ENCODE measurements around the gene AEBP1. TPM values are rescaled to one million over a fixed set of nuclear protein-coding genes. Genes with fewer than 3 reads are reported as not detected.
A peak's percentile ranks its signal among the peaks of the same experiment; 100 is the strongest.

AEBP1 gene
- polyA plus RNA-seq, 10 donors = 58.9 to 135 (median 84.9) TPM

DNA sequence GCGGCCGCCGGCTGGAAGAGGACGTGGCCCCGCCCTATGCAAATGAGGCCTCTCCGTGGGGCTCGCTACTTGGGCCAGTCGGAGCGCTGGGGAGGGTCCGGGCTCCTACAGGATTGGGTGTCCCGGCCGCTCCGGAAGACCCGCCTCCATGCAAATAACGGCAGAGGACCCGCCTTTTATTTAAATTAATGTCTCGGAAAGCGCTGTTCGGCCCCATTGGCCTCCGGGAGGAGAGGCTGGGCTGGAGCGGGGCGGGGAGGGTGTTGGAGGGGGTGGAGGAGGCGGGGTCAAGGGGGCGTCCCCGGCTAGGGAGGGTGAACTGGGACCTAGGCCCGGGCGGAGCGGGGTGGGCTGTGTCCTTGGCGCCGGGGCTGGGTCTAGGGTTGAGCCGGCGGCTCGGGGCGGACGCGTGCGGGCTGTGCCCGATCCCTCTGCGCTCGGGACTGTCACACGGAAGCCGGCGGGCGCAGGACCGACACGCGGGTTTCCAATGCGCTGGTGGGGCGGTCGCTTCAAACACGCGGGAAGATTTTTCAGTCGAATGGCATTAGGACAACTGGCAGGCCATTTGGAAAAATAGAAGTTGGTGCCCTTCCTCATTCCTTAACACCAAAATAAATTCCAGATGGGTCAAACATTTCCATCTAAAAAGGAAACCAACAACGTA is 21.5 kb upstream of the AEBP1 start:
- DNase-seq = peak; percentile 98 to 99 (median 99)

DNA sequence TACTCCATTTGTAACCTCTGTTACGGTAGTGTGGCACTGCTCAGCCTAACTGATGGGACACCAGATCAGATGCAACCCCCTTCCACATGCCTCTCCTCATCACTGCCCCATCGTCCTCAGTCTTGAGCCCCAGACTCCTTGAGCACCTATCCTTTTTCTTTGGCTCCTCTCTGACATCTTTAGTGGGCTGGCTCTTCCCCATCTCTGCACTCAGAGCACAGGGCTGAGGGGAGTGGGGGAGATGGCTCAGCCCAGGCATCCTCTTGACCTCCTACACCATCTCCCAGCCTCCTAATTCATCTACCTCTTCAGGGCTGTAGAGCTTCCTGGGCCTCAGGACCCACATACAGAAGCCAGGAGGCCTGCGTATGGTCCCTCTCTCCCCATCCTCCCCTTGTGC is 20.3 kb upstream of the AEBP1 start:
- DNase-seq = no peak

DNA sequence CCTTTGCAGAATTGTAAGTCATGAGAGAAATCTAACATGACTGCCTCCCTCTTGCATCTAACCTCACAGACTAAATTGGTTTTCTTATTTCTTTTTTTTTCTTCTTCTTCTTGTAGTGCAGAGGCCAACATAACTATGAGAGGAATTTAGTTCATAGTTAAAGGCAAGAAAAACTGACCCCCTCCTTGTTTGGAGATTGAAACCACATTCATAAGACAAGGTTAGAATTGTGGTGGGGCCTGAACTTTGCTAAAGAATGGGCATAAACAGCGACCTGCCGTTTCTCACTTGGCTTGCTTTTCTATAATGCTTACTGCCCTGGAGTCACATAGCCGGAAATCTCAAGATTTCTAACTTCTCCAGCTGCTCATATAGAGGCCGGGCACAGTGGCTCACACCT is 19.4 kb upstream of the AEBP1 start:
- DNase-seq = no peak

DNA sequence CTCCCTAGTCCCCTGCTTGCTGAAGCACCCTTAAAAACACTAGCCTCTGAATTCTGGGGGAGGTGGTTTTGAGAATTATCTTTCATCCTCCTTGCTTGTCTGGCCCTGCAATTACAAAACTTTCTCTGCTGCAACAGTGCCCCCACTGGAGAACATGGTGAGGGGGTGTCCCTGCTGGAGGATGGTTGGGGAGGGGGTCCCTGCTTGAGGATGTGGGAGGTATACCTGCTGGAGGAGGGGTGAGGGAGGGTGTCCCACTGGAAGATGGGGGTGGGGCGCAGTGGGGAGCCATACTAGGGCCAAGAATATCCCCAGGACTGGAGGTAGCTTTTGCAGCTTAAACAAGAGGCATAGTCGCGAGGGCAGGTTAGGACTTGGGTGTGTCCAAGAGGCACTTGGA is 18.6 kb upstream of the AEBP1 start:
- DNase-seq = no peak

DNA sequence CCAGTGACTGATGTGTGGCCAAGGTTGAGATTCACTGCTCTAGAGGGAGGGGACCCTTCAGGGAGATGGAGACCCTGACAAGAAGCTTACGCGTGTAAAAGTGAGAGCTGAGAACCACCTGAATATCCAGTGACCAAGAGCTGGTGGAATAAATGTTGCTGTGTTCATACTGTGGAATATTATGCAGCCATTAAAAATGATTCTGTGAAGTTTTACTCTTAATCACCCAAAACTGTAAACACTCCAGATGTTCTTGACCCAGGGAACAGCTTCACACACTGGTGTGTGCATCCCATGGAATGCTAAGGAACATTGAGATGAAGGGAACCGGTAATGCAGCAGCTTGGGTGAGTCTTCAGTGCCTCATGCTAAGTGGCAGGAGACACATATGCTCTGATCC is 17.5 kb upstream of the AEBP1 start:
- DNase-seq = no peak

DNA sequence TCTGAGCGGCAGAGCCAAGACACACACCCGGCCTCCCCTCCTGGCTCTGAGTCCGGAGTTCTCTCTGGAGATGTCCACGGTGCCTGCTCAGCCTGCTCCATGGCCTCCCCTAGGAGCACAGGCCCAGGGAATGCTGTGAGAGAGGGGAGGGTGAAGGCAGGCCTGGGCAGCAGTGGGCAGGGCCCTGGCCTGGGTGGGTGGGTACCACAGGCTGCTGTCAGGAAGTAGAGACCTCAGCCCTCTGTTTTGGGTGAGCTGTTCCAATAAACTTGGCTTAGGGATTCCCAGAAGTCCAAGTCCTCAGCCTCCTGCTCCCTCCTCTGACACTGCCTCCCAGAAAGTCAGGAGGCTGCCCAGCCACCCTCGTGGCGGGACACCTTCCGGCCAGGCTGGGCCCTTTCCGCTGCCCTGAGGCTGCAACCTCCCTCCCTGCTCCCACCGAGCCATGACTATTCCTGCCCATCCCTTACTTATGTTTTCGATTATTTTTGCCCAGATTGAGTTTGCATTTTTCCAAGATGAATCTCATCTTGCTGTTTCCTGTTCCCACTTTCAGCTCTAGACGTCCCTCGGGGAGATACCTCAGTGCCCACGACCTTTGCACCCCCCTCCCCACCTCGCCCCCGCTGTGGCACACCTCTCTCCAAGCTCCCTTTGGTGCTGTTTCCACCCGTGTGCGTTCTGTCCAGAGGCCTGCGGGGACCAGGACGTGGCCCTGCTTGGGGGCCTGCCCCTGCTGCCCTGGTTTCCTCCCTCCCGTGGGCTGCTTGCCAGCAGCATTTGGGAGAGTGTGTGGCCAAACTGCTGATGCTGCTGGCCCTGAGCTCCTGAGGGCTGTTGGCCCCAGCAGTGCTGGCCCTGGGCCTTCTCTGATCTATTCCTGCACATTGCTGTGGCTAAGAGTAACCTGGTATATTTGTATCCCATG is 16.0 kb upstream of the AEBP1 start:
- peak; percentile 56 to 82 (median 75) for DNase-seq

DNA sequence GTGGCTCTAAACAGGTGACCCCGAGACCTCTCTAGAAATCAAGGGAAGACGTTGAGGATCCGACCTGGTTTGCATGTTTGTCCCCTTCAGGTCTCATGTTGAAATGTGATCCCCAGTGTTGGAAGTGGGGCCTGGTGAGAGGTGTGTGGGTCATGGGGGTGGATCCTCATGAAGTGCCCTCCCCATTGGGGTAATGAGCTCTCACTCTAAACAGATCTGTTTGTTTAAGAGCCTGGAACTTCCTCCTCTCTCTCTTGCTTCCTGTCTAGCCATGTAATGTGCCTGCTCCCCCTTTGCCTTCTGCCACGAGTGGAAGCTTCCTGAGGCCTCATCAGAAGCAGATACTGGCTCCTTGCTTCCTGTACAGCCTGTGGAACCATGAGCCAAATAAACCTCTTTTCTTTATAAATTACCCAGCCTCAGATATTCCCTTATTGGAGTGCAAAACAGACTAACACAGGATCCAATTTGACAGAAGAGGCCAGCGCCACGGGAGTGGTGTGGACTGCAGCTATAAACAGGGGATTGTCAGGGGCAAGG is 11.0 kb upstream of the AEBP1 start:
- no peak for DNase-seq

DNA sequence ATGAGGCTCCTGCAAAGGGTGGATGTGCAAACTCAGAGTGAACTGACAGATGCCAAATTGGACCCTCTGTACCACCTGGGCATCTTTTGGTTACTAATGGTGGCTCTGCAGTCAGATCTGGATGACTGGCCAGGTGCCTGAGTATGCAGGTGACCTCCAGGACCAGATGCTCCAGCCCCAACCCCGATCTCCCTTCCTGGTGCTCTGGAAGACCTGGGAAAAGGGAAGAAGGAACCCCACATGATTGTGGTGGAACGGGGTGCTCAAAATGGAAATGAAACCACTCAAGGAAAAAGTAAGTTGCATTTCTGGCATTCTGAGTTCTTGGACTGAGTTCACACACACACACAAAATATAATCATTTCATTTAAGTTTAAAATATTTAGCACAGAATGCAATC is 9.8 kb upstream of the AEBP1 start:
- DNase-seq = peak in 1 of 3 donors; percentile 30

DNA sequence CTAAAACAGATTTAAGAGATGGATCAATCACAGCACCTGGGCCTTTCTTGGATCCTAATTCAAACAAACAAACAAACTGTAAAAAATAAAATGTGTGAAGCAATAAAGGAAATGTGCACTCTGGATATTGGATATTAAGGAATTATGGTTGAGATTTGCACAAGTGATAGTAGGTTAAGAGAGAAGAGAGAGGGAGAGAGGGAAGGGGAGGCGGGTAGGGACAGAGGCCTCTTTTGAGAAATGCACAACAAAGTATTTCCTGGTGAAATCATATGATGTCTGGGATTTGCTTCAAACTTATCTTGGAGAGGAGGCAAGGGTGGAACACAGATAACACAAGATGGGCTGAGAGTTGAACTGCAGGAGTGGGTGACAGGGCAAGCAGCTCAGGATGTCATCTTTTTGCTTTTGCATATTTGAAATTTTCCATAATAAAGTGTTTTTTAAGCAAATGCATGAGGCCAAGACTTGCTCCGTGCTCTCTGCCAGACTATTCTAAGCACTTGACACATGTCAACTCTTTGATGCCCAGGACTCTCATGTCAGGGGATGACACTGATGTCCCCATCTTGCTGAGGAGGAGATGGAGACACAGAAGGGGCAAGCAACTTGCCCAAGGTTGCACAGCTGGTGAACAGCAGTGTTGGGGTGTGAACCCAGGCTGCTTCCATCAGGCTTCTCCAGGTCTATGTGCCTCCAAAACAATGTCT is 9.1 kb upstream of the AEBP1 start:
- DNase-seq = peak in 1 of 3 donors; percentile 57

DNA sequence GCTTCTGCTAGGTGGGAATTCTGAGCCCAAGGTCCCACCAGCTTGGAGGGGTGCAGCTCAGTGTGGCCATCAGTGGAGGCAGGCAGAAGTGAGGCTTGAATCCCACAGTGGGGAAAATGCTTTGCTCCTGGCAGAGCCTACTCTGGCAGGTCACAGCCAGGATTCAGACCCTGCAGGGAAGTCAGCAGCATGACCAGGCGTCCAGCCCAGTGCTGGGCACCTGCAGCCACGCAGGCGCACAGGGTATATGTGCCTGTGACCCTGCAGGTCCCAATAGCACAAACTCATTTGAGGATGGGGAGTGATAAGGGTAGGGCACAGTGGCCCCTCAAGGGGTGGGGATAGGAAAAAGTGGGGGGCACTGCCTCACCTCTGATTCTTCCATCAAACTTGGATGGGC is 8.4 kb upstream of the AEBP1 start:
- no peak for DNase-seq

DNA sequence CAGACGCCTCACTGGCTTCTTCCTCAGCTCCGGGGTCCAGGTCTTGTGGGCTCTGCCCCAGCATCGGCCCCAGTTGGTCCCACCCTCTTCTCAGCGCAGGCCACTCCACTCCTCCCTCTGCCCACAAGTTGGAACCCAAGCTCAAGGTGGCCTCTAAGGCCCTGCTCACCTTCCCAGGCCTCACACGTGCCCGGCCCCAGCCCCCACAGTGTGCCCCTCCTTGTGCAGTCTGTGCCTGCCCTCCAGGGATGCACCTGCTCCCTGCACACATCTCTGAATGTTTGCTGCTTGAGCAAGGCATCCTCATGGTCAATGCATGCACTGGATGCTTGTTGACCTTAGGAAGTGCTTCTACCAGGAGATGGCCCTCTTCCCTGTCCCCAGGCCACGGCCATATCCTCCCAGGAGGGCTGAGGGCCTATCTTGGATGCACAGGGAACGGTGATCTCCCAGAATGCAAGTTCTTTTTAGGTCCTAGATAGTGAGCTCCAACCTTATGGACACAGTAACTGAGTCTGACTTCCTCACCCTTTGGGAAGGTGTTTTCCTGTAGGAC is 7.7 kb upstream of the AEBP1 start:
- no peak for DNase-seq

DNA sequence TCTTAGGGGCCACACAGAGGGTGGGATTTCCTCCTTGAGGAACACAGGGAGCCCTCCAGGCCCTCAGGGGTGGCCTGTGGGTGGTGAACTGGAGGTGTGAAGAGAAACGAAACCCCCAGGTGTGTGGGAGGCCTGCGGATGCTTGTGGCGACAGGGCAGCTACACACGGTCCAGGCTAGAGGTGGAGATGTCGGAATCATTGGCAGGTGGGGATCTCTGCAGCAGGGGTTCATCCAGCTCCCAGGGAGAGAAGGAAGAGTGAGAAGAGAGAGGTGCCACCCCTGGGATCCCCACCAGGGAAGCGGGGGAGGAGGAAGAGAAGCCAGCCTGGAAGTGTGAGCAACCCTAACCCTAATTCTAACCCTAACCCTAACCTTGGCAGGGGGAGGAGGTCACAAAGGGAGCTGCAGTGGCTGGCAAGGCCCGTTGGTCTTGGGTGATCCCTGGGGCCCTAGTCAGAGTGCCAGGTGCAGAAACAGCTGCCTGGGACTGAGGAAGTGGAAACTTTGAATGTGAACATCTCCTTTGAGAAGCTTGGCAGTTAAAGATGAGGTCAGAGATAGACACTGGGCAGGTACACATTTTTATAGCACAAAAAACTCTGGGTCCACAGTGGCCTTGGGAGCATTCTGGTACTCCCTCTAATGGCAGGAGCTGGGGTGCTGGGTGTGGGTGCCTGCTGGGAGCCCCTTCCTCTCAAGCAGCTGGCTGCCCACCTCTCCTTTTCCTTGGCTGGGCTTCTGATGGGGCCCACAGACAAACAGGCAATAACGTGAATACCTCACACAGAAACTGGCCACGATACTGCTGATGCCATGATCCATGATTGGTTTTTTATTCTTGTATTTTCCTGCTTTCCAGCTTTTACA is 6.8 kb upstream of the AEBP1 start:
- no peak for DNase-seq

DNA sequence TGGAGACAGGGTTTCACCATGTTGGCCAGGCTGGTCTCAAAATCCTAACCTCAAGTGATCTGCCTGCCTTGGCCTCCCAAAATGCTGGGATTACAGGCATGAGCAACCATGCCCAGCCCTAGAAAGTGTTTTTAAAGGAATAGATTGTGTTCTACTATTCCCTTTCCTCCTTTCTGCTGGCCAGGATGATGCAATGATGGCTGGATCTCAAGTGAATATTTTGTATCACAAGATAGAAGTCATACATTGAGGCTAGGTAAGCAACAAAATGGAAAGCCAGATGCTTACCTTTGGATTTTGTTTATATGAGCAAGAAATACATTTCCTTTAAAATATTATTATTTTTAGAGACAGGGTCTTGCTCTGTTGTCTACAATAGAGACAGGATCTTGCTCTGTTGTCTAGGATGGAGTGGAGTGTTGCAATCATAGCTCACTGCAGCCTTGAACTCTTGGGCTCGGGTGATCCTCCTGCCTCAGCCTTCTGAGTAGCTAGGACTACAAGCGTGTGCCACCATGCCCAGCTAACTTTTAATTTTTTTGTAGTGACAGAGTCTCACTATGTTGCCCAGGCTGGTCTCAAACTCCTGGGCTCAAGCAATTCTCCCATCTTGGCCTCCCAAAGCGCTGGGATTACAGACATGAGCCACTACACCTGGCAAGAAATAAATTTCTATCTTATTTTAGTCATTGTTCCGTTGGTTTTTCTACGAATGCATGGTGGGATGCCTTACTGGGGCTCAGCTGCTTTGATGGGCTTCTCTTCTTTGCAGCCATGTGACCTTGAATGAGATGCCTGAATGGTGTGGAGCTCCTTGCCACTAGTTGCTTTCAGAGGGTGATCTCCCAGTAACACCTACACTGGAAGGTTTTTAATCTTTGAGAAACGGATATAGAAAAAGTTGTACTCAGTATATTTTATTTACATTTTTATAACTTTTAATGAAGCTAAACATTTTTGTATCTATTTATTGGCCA is 5.8 kb upstream of the AEBP1 start:
- DNase-seq = no peak

DNA sequence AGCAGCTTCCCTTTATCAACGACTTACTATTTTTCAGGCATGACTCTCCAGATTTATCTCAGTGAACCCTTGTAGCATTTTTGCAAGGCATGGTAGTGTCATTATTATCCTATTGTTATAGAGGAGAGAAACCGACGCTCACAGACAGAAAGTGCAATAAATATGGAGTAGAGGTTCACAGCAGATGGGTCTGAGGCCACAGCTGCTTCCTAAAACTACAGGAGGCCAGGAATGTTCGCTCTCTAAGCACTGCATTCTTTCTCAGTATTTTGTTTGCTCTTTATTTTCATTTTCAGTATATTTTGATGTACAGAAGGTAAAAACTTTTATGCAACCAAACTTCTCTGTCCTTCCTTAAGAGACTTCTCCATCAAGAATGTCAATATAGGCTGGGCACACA is 4.5 kb upstream of the AEBP1 start:
- no peak for DNase-seq

DNA sequence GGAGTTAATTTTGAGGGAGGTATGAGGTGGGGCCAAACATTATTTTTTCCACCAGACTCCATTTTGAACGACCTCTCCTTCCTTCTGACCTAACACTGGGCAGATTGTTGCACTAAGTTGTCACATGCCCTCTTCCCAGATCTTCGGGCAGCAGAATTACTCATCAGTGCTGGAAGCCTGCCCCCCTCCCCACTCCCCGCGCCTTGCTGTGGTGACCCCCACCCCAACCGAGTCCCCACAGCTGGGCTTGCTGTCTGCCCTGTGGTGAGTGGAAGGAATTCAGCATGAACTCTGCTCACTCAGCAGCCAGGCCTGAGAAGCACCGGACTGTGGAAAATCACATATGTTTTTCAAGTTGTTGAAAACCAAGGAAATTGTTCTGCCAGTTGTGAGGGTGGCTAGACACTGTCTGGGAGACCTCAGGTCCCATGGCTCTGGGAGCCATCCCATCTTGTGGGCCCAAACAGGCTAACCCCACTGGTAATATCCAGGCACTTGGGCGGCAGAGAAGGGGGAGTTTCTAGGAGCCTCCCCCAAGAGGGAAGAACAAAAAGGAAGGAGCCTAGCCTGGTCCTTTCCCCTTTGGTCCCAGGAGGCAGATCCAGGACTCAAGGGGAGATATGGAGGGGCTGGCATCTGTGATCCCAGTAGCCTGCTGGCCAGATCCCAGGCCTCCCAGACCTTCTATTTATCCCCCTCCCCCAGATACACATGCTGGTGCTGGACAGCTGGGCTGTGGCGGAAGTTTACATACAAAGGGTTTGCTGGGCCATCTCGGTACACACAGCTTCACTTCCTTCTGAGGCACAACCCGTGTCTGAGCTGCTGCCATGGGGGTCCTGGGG is 3.5 kb upstream of the AEBP1 start:
- peak in 1 of 3 donors; percentile 73 for DNase-seq

DNA sequence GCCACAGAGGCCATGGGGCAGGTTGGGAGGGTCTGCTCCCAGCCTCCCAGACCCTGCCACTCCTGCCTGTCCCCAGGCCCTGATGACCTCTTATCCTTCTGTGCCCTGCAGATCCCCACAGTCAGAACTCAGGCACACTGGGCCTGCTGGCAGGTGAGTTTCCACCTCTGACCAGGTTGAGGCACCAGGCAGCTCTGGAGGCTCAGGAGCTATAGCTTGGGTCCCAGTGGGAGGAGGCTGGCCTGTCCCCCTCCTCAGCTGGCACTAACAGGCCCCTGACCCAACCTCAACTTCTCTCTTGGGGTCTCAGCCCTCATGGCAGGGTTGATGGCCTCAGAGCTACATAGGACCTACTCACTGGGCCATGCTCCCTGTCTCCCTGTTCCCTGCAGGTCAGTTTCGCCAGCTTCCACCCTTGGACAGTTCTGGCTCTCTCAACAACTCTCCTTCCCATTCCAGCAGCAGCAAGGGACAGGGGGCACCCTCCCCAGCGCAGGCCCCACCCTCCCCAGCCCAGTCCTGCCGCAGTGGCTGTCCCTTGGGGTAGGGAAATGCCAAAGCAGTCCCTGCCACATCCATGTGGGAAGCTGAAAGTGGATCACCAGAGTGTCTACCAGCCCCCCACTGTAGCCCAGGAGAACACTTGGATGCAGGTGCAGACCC is 2.7 kb upstream of the AEBP1 start:
- no peak for DNase-seq

DNA sequence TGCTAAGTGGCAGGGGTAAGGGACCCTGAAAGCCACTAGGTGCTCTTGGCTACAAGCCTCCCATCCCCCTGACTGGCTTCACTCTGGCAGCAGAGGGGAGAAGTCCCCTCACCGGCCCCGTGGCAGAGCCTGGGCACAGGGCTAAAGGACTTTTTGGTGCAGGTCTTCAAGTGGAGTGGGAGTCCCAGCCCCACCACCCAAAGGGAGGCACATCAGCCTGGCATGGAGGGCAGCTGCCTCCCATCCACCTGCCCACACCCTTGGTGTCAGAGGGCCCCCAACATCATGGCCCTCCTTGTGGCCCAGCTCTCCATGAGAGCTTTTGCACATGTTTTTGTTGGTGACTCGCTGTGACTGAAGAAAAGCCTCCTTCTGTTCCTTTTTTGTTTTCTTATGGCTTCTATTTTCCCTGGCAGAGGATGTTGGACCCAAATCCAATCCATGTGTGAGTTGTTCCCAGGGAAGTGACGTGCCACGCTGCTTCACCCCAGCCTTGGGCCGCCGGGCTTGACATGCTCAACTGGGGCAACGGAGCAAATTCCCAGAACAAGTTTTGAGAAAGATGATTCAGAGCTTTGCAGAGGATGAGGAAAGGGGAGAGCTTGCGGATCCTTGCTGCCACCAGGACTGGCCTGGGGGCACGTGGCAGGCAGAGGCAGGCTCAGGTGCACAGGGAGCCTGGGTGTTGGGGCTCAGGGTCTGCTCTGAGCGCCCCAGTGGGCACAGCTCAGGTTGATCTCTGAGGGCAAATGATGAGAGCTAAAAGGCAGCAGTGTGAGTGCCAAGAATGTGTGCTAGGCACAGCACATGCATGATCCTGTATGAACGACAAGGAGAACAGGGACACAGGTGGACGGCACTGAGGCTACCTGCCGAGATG is 1.9 kb upstream of the AEBP1 start:
- peak in 1 of 3 donors; percentile 50 for DNase-seq
